NCI-H774 (cell line): ENCODE results near the gene CTSV.
A peak's percentile ranks its signal among the peaks of the same experiment; 100 is the strongest.
"Not testable (repeated sequence)": the region's sequence is repeated elsewhere in the genome, so short reads cannot be mapped to it uniquely, and the experiment has no call there.

Experiments used
- DNase-seq: peaks from one replicate; lab custom pipeline; 2025; lab: John Stamatoyannopoulos, UW

CTSV gene

GRCh38 chr9:97041898-97042297, 3.0 kb upstream of the CTSV start:
- no peak for DNase-seq

- DNase-seq = peak; percentile 46
Observed at GRCh38 chr9:97039514-97039860, 545 bp upstream of the CTSV start.

GRCh38 chr9:97023505-97023904, 15.4 kb downstream of the CTSV start:
- not testable (repeated sequence) for DNase-seq

GRCh38 chr9:97013151-97014132, 25.5 kb downstream of the CTSV start:
- DNase-seq = peak; percentile 73

- DNase-seq = not testable (repeated sequence)
Observed at GRCh38 chr9:97012617-97013016, 26.3 kb downstream of the CTSV start.

- DNase-seq = not testable (repeated sequence)
Observed at GRCh38 chr9:97002195-97002594, 36.7 kb downstream of the CTSV start.

- not testable (repeated sequence) for DNase-seq
Observed at GRCh38 chr9:97001338-97001737, 37.6 kb downstream of the CTSV start.

- DNase-seq = not testable (repeated sequence)
Observed at GRCh38 chr9:97000139-97000787, 38.7 kb downstream of the CTSV start.

GRCh38 chr9:96999733-97000132, 39.2 kb downstream of the CTSV start:
- DNase-seq = not testable (repeated sequence)

- not testable (repeated sequence) for DNase-seq
Observed at GRCh38 chr9:96997009-96997701, 41.8 kb downstream of the CTSV start.

GRCh38 chr9:96994531-96995016, 44.4 kb downstream of the CTSV start:
- DNase-seq = not testable (repeated sequence)

- DNase-seq = not testable (repeated sequence)
Observed at GRCh38 chr9:96992303-96992702, 46.6 kb downstream of the CTSV start.

GRCh38 chr9:96989747-96990318, 49.1 kb downstream of the CTSV start:
- DNase-seq = not testable (repeated sequence)

- not testable (repeated sequence) for DNase-seq
Observed at GRCh38 chr9:96984887-96985286, 54.1 kb downstream of the CTSV start.

GRCh38 chr9:96984139-96984538, 54.8 kb downstream of the CTSV start:
- not testable (repeated sequence) for DNase-seq

GRCh38 chr9:96983496-96984122, 55.3 kb downstream of the CTSV start:
- DNase-seq = not testable (repeated sequence)
